SK-N-SH (cell line): ENCODE results near the gene IFNA4. TPM values are rescaled to one million over a fixed set of nuclear protein-coding genes. Genes with fewer than 3 reads are reported as not detected.
A peak's percentile ranks its signal among the peaks of the same experiment; 100 is the strongest.
"Not testable (repeated sequence)": the region's sequence is repeated elsewhere in the genome, so short reads cannot be mapped to it uniquely, and the experiment has no call there.

Experiments used
- CTCF ChIA-PET: fragments of 300-600, 350-600 bp; formaldehyde crosslinking; extraction: SDS; loops from one replicate; lab custom pipeline; 2021; lab: Yijun Ruan, JAX
- POLR2A ChIA-PET: fragments of 350-600 bp; sonication (Branson Sonifier 250); formaldehyde crosslinking; extraction: SDS; loops from one replicate; lab custom pipeline; 2020; ENCODE audit warnings: antibody characterized with exemption, inconsistent platforms; lab: Yijun Ruan, JAX
- DNase-seq: peaks from one replicate; pipeline ENCODE4 v3.0.0; 2012
- H2AFZ ChIP-seq: fragments of 200-600 bp; sonication (generic); 2 replicates; pipeline ENCODE4 v1.8.1; 2016; ENCODE audit warnings: antibody characterized with exemption, mild to moderate bottlenecking, low read depth
- H3F3A ChIP-seq: fragments of 200-600 bp; sonication (generic); replicated peaks from 2 replicates; pipeline ENCODE3; 2016; ENCODE audit warnings: antibody characterized with exemption, mild to moderate bottlenecking; ENCODE audit not compliant: insufficient read depth
- H3K27ac ChIP-seq, 2 experiments: fragments of 200-500 bp in 1 of 2; fragments of 200-600 bp in 1 of 2; sonication (Bioruptor generic) in 1 of 2; sonication (generic), shearing (Covaris generic) in 1 of 2; 2 replicates each; pipeline versions ENCODE4 v1.5.1 to v1.6.1; 2014 to 2016; ENCODE audit warnings: low read depth in 2 of 2, inconsistent platforms in 1 of 2, low read length in 1 of 2, mild to moderate bottlenecking in 1 of 2, mixed read lengths in 1 of 2
- H3K27me3 ChIP-seq: fragments of 200-600 bp; sonication (generic), shearing (Covaris generic); 2 replicates; pipeline ENCODE4 v1.6.1; 2016; ENCODE audit warnings: mixed run types; ENCODE audit not compliant: insufficient read depth
- H3K36me3 ChIP-seq, 2 experiments: fragments of 200-500 bp in 1 of 2; fragments of 200-600 bp in 1 of 2; sonication (Bioruptor generic) in 1 of 2; sonication (generic) in 1 of 2; replicated peaks in 1 of 2; 2 replicates each; pipeline versions ENCODE3 to v1.5.1; 2014 to 2016; ENCODE audit warnings: low read length in 1 of 2, mild to moderate bottlenecking in 1 of 2; ENCODE audit not compliant: insufficient read depth in 2 of 2, control insufficient read depth in 1 of 2
- H3K4me1 ChIP-seq, 2 experiments: fragments of 200-500 bp in 1 of 2; fragments of 200-600 bp in 1 of 2; sonication (Bioruptor generic) in 1 of 2; sonication (generic), shearing (Covaris generic) in 1 of 2; 2 replicates each; pipeline versions ENCODE4 v1.5.1 to v1.6.1; 2014 to 2016; ENCODE audit warnings: low read depth in 1 of 2, low read length in 1 of 2, mixed run types in 1 of 2; ENCODE audit not compliant: insufficient read depth in 2 of 2, control insufficient read depth in 1 of 2
- H3K4me2 ChIP-seq: fragments of 200-600 bp; sonication (generic), shearing (Covaris generic); 2 replicates; pipeline ENCODE4 v1.6.1; 2017; ENCODE audit warnings: mixed run types
- H3K4me3 ChIP-seq, 2 experiments: fragments of 200-500 bp in 1 of 2; fragments of 200-600 bp in 1 of 2; sonication (Bioruptor generic) in 1 of 2; sonication (generic), shearing (Covaris generic) in 1 of 2; 2 replicates each; pipeline versions ENCODE4 v1.5.1 to v1.8.1; 2014 to 2016; ENCODE audit warnings: low read depth in 2 of 2, inconsistent platforms in 1 of 2, low read length in 1 of 2, mild to moderate bottlenecking in 1 of 2, mixed read lengths in 1 of 2, moderate library complexity in 1 of 2
- H3K79me2 ChIP-seq: fragments of 200-600 bp; sonication (generic); 2 replicates; pipeline ENCODE4 v1.8.1; 2017; ENCODE audit warnings: mild to moderate bottlenecking; ENCODE audit not compliant: insufficient read depth
- H3K9ac ChIP-seq: fragments of 200-600 bp; sonication (generic); 2 replicates; pipeline ENCODE4 v1.6.1; 2017; ENCODE audit warnings: mixed run types
- H3K9me2 ChIP-seq: fragments of 200-600 bp; sonication (generic); 2 replicates; pipeline ENCODE4 v1.6.1; 2017; ENCODE audit warnings: mixed run types
- H3K9me3 ChIP-seq: fragments of 200-600 bp; sonication (generic); 2 replicates; pipeline ENCODE4 v1.6.1; 2017; ENCODE audit warnings: mixed run types, mild to moderate bottlenecking, moderate library complexity
- H4K20me1 ChIP-seq: fragments of 200-600 bp; sonication (generic); 2 replicates; pipeline ENCODE4 v1.6.1; 2017; ENCODE audit warnings: mild to moderate bottlenecking, mixed run types; ENCODE audit not compliant: insufficient read depth
- RAD21 ChIP-seq: IDR thresholded peaks from 2 replicates; pipeline ENCODE4 v1.6.1; 2012; ENCODE audit warnings: mild to moderate bottlenecking, low read length
- SMC3 ChIP-seq: IDR thresholded peaks from 2 replicates; pipeline ENCODE4 v1.6.1; 2012; ENCODE audit warnings: low read depth, low read length, improper control_type of control experiment
- WGBS: methylation state at CpG from one replicate; pipeline ENCODE4 v1.1.6; 2017; ENCODE audit warnings: low lambda C conversion rate; 5-methylcytosine and 5-hydroxymethylcytosine counted together
- polyA plus RNA-seq, 3 experiments: library from polyadenylated mRNA; depleted of rRNA; stranded (reverse); fragments of >200 nt; gene quantifications; 2 replicates each; pipeline ENCODE4 v1.2.3, GENCODE V29; 2012
- TF ChIP-seq, protein P1 (sequence below): fragments of 200-600 bp; sonication (generic); IDR thresholded peaks from 2 replicates; pipeline ENCODE4 v1.6.1; 2017; ENCODE audit warnings: antibody characterized with exemption, mild to moderate bottlenecking, moderate library complexity

Gene IFNA4
- not detected in 2 replicates for polyA plus RNA-seq (2012; rRNA removed)
- not detected in 2 replicates for polyA plus RNA-seq (2012; cell fraction: cytosol; rRNA removed)
- not detected in 2 replicates for polyA plus RNA-seq (2012; cell fraction: nucleus; rRNA removed)

DNA sequence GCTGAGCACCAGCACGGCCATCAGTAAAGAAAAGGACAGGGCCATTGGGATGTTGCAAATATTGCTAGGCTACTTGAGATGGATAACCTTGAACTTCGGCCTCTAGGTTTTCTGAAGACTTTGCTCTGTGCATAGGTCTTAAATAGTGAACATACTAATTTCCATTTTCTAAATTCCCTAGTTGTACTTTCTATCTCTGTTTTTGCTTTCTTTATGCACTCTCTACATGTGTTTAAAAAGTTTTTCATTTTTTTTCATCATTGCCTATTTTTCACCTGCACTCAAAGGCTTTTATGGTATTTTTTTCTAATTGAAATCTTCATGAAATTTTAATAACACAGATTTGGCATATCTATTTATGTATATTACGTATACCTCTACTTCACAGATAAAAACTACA lies at the start of gene IFNA4:
Gene IFNA4 (minus strand): TSS at position 101 of the 400 bp plus-strand sequence. CDS start 56 bp downstream, at position 45.
- WGBS: 8% methylated on average over 3 of the region's 3 CpGs
- CTCF ChIA-PET: not testable (repeated sequence)

DNA sequence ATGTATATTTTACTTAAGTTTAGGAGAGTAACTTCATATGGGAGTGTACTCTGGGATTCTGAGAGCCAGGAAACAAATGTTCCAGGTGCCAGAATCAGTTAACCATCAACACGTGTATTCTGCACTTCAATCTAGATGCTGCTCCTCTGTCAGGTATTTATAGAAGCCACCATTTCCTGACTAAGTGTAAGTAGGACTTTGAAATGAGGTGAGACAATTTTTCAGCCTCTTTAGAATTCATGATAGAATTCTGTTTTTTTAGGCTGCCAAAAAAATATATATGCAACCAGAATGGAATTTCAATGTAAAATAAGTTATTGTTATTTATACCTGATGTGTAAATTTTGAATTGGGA lies 49.0 kb upstream of the IFNA4 start:
- H3K9ac ChIP-seq, H2AFZ ChIP-seq, H4K20me1 ChIP-seq, H3F3A ChIP-seq, H3K27me3 ChIP-seq, H3K9me3 ChIP-seq, H3K4me3 ChIP-seq, H3K4me1 ChIP-seq, H3K27ac ChIP-seq, POLR2A ChIA-PET, H3K9me2 ChIP-seq, H3K79me2 ChIP-seq, H3K36me3 ChIP-seq, H3K4me2 ChIP-seq, DNase-seq: not testable (repeated sequence)
- CTCF ChIA-PET: interaction anchor here (0.6 to 2.7 kb wide), 15 partner anchors 15 to 555 kb away, joined by 3 to 14 read pairs (median 4); partner anchors contain the start of gene IFNW1
- 43% methylated on average over 1 of the region's 1 CpG for WGBS

More for the DNA sequence above, at the start of gene IFNA4:
- H3K9ac ChIP-seq, POLR2A ChIA-PET, DNase-seq, H3F3A ChIP-seq, H3K27me3 ChIP-seq, H3K4me2 ChIP-seq, H3K9me3 ChIP-seq, H3K4me3 ChIP-seq, H3K79me2 ChIP-seq, H2AFZ ChIP-seq, H3K9me2 ChIP-seq, H3K36me3 ChIP-seq, H3K4me1 ChIP-seq, H4K20me1 ChIP-seq, H3K27ac ChIP-seq: not testable (repeated sequence)

DNA sequence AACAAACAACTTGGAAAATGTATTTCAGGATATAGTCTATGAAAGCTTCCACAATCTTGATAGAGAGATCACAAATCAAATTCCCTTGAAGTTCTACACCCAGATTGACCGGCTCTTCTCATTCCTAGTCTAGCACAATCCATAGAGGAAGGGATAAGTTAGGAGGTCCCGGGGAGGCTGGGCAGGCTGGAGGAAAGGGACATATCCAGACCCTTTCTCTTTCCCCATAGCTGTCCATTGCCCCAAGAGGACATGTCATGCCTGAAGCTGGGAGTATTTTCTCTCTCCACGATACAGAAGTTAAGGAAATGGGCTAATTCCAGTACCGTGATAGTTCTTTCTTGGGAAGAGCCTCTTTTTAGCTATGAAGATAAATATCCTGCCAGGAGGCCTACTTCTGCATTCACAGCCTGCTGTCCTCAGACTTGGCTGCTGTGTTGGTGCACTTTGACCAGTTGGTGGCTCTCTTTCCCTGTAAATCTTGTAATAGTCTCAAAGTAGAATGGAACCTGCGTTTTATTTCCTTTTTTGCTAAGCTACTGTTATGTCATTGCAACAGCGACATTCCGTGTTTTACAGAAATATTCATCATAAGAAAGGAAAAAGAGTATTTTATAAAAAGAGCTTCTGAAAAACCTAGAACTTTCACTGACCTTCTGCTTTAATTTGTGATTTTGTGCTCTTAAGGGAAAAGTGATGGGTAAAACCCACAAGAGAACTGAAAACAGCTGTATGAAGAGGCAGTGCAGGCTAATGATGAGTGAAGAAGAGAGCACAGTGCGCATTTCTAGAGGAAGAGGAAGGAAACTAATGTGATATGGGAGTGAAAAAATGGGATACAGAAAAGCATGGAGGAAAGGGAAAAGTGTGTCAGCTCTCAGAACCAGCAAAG lies 48.3 kb upstream of the IFNA4 start:
- H3K4me3 ChIP-seq, H3K4me2 ChIP-seq, H3K27me3 ChIP-seq, H3K36me3 ChIP-seq, H3K9me2 ChIP-seq, H2AFZ ChIP-seq, H3K79me2 ChIP-seq, H3K4me1 ChIP-seq, POLR2A ChIA-PET, H3K9ac ChIP-seq, H3K9me3 ChIP-seq, H3F3A ChIP-seq, H4K20me1 ChIP-seq, H3K27ac ChIP-seq: not testable (repeated sequence)
- peak; percentile 3 for DNase-seq
- TF ChIP-seq RAD21: peak; percentile 62
- TF ChIP-seq SMC3: 0 out of 2 replicates have a peak, but pooled peaks have one; percentile 19
- TF ChIP-seq, protein P1, sequence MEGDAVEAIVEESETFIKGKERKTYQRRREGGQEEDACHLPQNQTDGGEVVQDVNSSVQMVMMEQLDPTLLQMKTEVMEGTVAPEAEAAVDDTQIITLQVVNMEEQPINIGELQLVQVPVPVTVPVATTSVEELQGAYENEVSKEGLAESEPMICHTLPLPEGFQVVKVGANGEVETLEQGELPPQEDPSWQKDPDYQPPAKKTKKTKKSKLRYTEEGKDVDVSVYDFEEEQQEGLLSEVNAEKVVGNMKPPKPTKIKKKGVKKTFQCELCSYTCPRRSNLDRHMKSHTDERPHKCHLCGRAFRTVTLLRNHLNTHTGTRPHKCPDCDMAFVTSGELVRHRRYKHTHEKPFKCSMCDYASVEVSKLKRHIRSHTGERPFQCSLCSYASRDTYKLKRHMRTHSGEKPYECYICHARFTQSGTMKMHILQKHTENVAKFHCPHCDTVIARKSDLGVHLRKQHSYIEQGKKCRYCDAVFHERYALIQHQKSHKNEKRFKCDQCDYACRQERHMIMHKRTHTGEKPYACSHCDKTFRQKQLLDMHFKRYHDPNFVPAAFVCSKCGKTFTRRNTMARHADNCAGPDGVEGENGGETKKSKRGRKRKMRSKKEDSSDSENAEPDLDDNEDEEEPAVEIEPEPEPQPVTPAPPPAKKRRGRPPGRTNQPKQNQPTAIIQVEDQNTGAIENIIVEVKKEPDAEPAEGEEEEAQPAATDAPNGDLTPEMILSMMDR: peak; percentile 56
- CTCF ChIA-PET: interaction anchor here (0.6 to 2.7 kb wide), 15 partner anchors 16 to 555 kb away, joined by 3 to 14 read pairs (median 4); partner anchors contain the start of gene IFNW1
- WGBS: 6% methylated on average over 8 of the region's 8 CpGs
